Right cardiac atrium (tissue), 5 donors: ENCODE data around the gene POLK. TPM values are rescaled to one million over a fixed set of nuclear protein-coding genes. Genes with fewer than 3 reads are reported as not detected.

Source experiments
- ATAC-seq, 2 donors: fragments of 200-7000 bp; cut with Tn5 transposase; one replicate each; pipeline versions ENCODE4 v1.8.0 to v1.9.1; 2020; ENCODE audit warnings: moderate library complexity in 2 of 2, mild to moderate bottlenecking in 1 of 2
- DNase-seq, 3 donors: peaks; one replicate each; pipeline ENCODE4 v3.0.0-alpha.2; 2020
- H3K27ac ChIP-seq: one replicate; pipeline ENCODE4 v1.5.1; 2013; ENCODE audit warnings: mild to moderate bottlenecking, low read length, control low read depth, moderate library complexity
- H3K27me3 ChIP-seq: one replicate; pipeline ENCODE4 v1.6.1; 2013; ENCODE audit not compliant: control insufficient read depth, insufficient read depth
- H3K4me1 ChIP-seq: one replicate; pipeline ENCODE4 v1.6.1; 2013; ENCODE audit warnings: low read length; ENCODE audit not compliant: control insufficient read depth, insufficient read depth
- H3K4me3 ChIP-seq: one replicate; pipeline ENCODE4 v1.5.1; 2013; ENCODE audit warnings: low read length, control low read depth
- H3K9me3 ChIP-seq: one replicate; pipeline ENCODE4 v1.6.1; 2013; ENCODE audit warnings: low read length; ENCODE audit not compliant: control insufficient read depth
- WGBS: extraction: QIAGEN DNeasy Blood & Tissue Kit; methylation state at CpG from one replicate; pipeline ENCODE4 v1.1.7; 2013; 5-methylcytosine and 5-hydroxymethylcytosine counted together
- intact Hi-C, 4 donors: fragments of 100-400 bp; cut with DNase I; formaldehyde crosslinking; loops; one replicate each; pipeline versions ENCODE4 v1.11.0 to v1.14.0; 2022 to 2023
- polyA plus RNA-seq: library from polyadenylated mRNA; stranded (reverse); fragments of 200-250 nt; gene quantifications from one replicate; pipeline ENCODE4 v1.2.3, GENCODE V29; 2013
- total RNA-seq, 4 donors: library from RNA; stranded (reverse); fragmentation: NEBNext Ultra II Directional; extraction: Animal tissue kit (Norgen Biotek cat#: 25700); gene quantifications; one replicate each; pipeline ENCODE4 v1.2.1, GENCODE V29; 2021
- donor health status: healthy with polysubstance abuse.
- donor health status: DM: no; HTN: yes; CAD: no.
- donor health status: DM: no; HTN: no; CAD: no.
- donor health status: DM: no; HTN: yes; CAD: no; lungs with severe emphysema.
- donor health status: DM: yes; HTN: yes; CAD: no.

POLK gene
- total and polyA plus RNA-seq, 5 donors = 7.2 to 25.7 (median 24.3) TPM

- intact Hi-C loops = no loop called here
- Histone ChIP-seq H3K27ac (no peak overlapping the region), H3K4me1 (no peaks in the 10 kb centered on the region), H3K4me3 (no peak overlapping the region), H3K9me3 (no peaks in the 10 kb centered on the region), H3K27me3 (no peaks in the 10 kb centered on the region)
- 81% methylated on average over 4 of the region's 4 CpGs for WGBS
- no peak for ATAC-seq
- no peak for DNase-seq
These were observed 108.7 kb downstream of the POLK start for GRCh38 chr5:75620184-75620959.

GRCh38 chr5:75622564-75622963, 110.9 kb downstream of the POLK start:
- no peaks in the 10 kb centered on the region for H3K9me3 ChIP-seq
- H3K4me1 ChIP-seq = peaks cover under 1% of the 10 kb centered on the region
- WGBS = 95% methylated on average over 4 of the region's 4 CpGs
- no peak overlapping the region for H3K4me3 ChIP-seq
- no peak for DNase-seq
- H3K27ac ChIP-seq = no peak overlapping the region
- intact Hi-C loops = no loop called here
- no peaks in the 10 kb centered on the region for H3K27me3 ChIP-seq
- no peak for ATAC-seq

- DNase-seq = no peak
- Histone ChIP-seq H3K4me1 (peaks cover 3% of the 10 kb centered on the region), H3K27me3 (no peaks in the 10 kb centered on the region), H3K27ac (no peak overlapping the region), H3K4me3 (no peak overlapping the region), H3K9me3 (no peaks in the 10 kb centered on the region)
- intact Hi-C loops = no loop called here
- no peak for ATAC-seq
These were observed 112.2 kb downstream of the POLK start for GRCh38 chr5:75623846-75624245.

GRCh38 chr5:75626959-75627358, 115.3 kb downstream of the POLK start:
- Histone ChIP-seq H3K9me3 (no peaks in the 10 kb centered on the region), H3K27ac (no peak overlapping the region), H3K27me3 (no peaks in the 10 kb centered on the region), H3K4me3 (no peak overlapping the region), H3K4me1 (peaks cover 3% of the 10 kb centered on the region)
- intact Hi-C loops = no loop called here
- ATAC-seq = no peak
- DNase-seq = no peak

GRCh38 chr5:75627801-75628200, 116.1 kb downstream of the POLK start:
- WGBS = 98% methylated on average over 1 of the region's 1 CpG
- intact Hi-C loops = no loop called here
- ATAC-seq = no peak

GRCh38 chr5:75630875-75631274, 119.2 kb downstream of the POLK start:
- Histone ChIP-seq H3K27ac (no peak overlapping the region), H3K4me3 (no peak overlapping the region), H3K4me1 (peaks cover 3% of the 10 kb centered on the region), H3K27me3 (no peaks in the 10 kb centered on the region), H3K9me3 (no peaks in the 10 kb centered on the region)
- ATAC-seq (no peak), DNase-seq (no peak)
- WGBS = 95% methylated on average over 2 of the region's 2 CpGs
- intact Hi-C loops = no loop called here

More at GRCh38 chr5:75627801-75628200, 116.1 kb downstream of the POLK start:
- Histone ChIP-seq H3K4me1 (peaks cover 3% of the 10 kb centered on the region), H3K27ac (no peak overlapping the region), H3K4me3 (no peak overlapping the region), H3K27me3 (no peaks in the 10 kb centered on the region), H3K9me3 (no peaks in the 10 kb centered on the region)
- DNase-seq = no peak

GRCh38 chr5:75632321-75632720, 120.6 kb downstream of the POLK start:
- H3K4me1 ChIP-seq = peaks cover 3% of the 10 kb centered on the region
- 83% methylated on average over 1 of the region's 1 CpG for WGBS
- H3K27ac ChIP-seq = no peak overlapping the region

GRCh38 chr5:75637949-75638348, 126.3 kb downstream of the POLK start:
- Histone ChIP-seq H3K4me1 (no peaks in the 10 kb centered on the region), H3K9me3 (no peaks in the 10 kb centered on the region), H3K27ac (no peak overlapping the region), H3K27me3 (no peaks in the 10 kb centered on the region), H3K4me3 (no peak overlapping the region)
- WGBS = 91% methylated on average over 1 of the region's 1 CpG
- DNase-seq (no peak), ATAC-seq (no peak)
- intact Hi-C loops = no loop called here

More at GRCh38 chr5:75632321-75632720, 120.6 kb downstream of the POLK start:
- intact Hi-C loops = no loop called here
- ATAC-seq = peak in 1 of 2 donors; percentile 71
- no peaks in the 10 kb centered on the region for H3K9me3 ChIP-seq
- H3K4me3 ChIP-seq = no peak overlapping the region
- no peak for DNase-seq
- H3K27me3 ChIP-seq = no peaks in the 10 kb centered on the region

GRCh38 chr5:75639535-75640311, 128.0 kb downstream of the POLK start:
- Histone ChIP-seq H3K9me3 (no peaks in the 10 kb centered on the region), H3K27ac (no peak overlapping the region), H3K27me3 (no peaks in the 10 kb centered on the region), H3K4me3 (no peak overlapping the region), H3K4me1 (no peaks in the 10 kb centered on the region)
- no peak for DNase-seq
- intact Hi-C loops = no loop called here
- ATAC-seq = no peak
- 64% methylated on average over 3 of the region's 3 CpGs for WGBS

- H3K9me3 ChIP-seq = no peaks in the 10 kb centered on the region
- intact Hi-C loops = no loop called here
- H3K4me1 ChIP-seq = no peaks in the 10 kb centered on the region
- ATAC-seq = no peak
- no peak for DNase-seq
- no peak overlapping the region for H3K4me3 ChIP-seq
- H3K27me3 ChIP-seq = no peaks in the 10 kb centered on the region
- H3K27ac ChIP-seq = no peak overlapping the region
These were observed 128.7 kb downstream of the POLK start for GRCh38 chr5:75640395-75640794.

GRCh38 chr5:75640826-75641225, 129.1 kb downstream of the POLK start:
- no peaks in the 10 kb centered on the region for H3K4me1 ChIP-seq
- no peak overlapping the region for H3K4me3 ChIP-seq
- ATAC-seq (no peak), DNase-seq (no peak)
- H3K27ac ChIP-seq = no peak overlapping the region
- intact Hi-C loops = no loop called here
- 56% methylated on average over 2 of the region's 2 CpGs for WGBS
- no peaks in the 10 kb centered on the region for H3K9me3 ChIP-seq
- H3K27me3 ChIP-seq = no peaks in the 10 kb centered on the region
